A549 (cell line): ENCODE measurements around the gene RNF141. TPM values are rescaled to one million over a fixed set of nuclear protein-coding genes. Genes with fewer than 3 reads are reported as not detected.

Experiments used
- BHLHE40 ChIP-seq: IDR thresholded peaks from 2 replicates; pipeline ENCODE4 v1.6.1; 2012; ENCODE audit warnings: low read depth, low read length, inconsistent platforms
- CEBPB ChIP-seq, 2 experiments: fragments of >200 bp in 1 of 2; sonication (Bioruptor Twin) in 1 of 2; formaldehyde crosslinking in 1 of 2; IDR thresholded peaks; 2 replicates each; pipeline ENCODE4 v1.6.1; 2012 to 2016
- CTCF ChIP-seq: fragments of >200 bp; sonication (Bioruptor Twin); formaldehyde crosslinking; IDR thresholded peaks from 3 replicates; pipeline ENCODE4 v1.5.1; 2016
- E2F6 ChIP-seq: IDR thresholded peaks from 2 replicates; pipeline ENCODE4 v1.6.1; 2012; ENCODE audit warnings: low read depth, borderline replicate concordance
- EHMT2 ChIP-seq: fragments of 200-600 bp; sonication (generic); IDR thresholded peaks from 2 replicates; pipeline ENCODE4 v1.6.1; 2016; ENCODE audit warnings: antibody characterized with exemption, low read depth, mild to moderate bottlenecking, moderate library complexity
- ELK1 ChIP-seq: fragments of 150-350 bp; IDR thresholded peaks from 2 replicates; pipeline ENCODE4 v1.6.1; 2014; ENCODE audit warnings: low read depth, mild to moderate bottlenecking, low read length
- EP300 ChIP-seq, 2 experiments: fragments of >200 bp; sonication (Bioruptor Twin); formaldehyde crosslinking; IDR thresholded peaks; 2 replicates in 1 of 2; 3 replicates in 1 of 2; pipeline ENCODE4 v1.6.1; 2016 to 2017
- FOSL2 ChIP-seq, 2 experiments: fragments of 450-650 bp in 1 of 2; fragments of >200 bp in 1 of 2; sonication (Bioruptor Twin) in 1 of 2; formaldehyde crosslinking; IDR thresholded peaks; 2 replicates each; pipeline versions ENCODE4 v1.5.0 to v1.6.1; 2016 to 2020; ENCODE audit warnings: mild to moderate bottlenecking in 1 of 2, moderate library complexity in 1 of 2
- FOXS1 ChIP-seq: fragments of 250-450 bp; sonication (Bioruptor Pico); IDR thresholded peaks from 2 replicates; pipeline ENCODE4 v1.5.0; 2020; ENCODE audit warnings: mild to moderate bottlenecking, moderate library complexity
- GATA3 ChIP-seq: IDR thresholded peaks from 2 replicates; pipeline ENCODE4 v1.6.1; 2012; ENCODE audit warnings: borderline replicate concordance
- HES2 ChIP-seq: fragments of >200 bp; sonication (Bioruptor Twin); formaldehyde crosslinking; IDR thresholded peaks from 2 replicates; pipeline ENCODE4 v1.6.1; 2016
- HEYL ChIP-seq: fragments of 250-450 bp; sonication (Bioruptor Pico); IDR thresholded peaks from 2 replicates; pipeline ENCODE4 v1.8.0; 2021; ENCODE audit warnings: mild to moderate bottlenecking, moderate library complexity
- HOXA7 ChIP-seq: fragments of 250-450 bp; sonication (Bioruptor Pico); IDR thresholded peaks from 2 replicates; pipeline ENCODE4 v1.5.0; 2020; ENCODE audit warnings: mild to moderate bottlenecking, moderate library complexity
- HOXB5 ChIP-seq: fragments of 250-450 bp; sonication (Bioruptor Pico); IDR thresholded peaks from 2 replicates; pipeline ENCODE4 v1.5.0; 2020; ENCODE audit warnings: mild to moderate bottlenecking, moderate library complexity
- JUN ChIP-seq, 2 experiments: fragments of >200 bp; sonication (Bioruptor Twin); formaldehyde crosslinking; IDR thresholded peaks; 2 replicates in 1 of 2; 3 replicates in 1 of 2; pipeline ENCODE4 v1.6.1; 2016 to 2017
- JUNB ChIP-seq: fragments of >200 bp; sonication (Bioruptor Twin); formaldehyde crosslinking; IDR thresholded peaks from 2 replicates; pipeline ENCODE4 v1.6.1; 2016
- KDM1A ChIP-seq: fragments of 200-600 bp; sonication (generic); IDR thresholded peaks from 2 replicates; pipeline ENCODE4 v1.6.1; 2016; ENCODE audit warnings: low read depth, mild to moderate bottlenecking
- KDM5A ChIP-seq: fragments of 200-600 bp; sonication (generic); IDR thresholded peaks from 2 replicates; pipeline ENCODE4 v1.6.1; 2016; ENCODE audit warnings: antibody characterized with exemption, mild to moderate bottlenecking
- MAFK ChIP-seq: fragments of 450-650 bp; IDR thresholded peaks from 2 replicates; pipeline ENCODE4 v1.6.1; 2014; ENCODE audit not compliant: partially characterized antibody
- MAZ ChIP-seq: fragments of 150-350 bp; IDR thresholded peaks from 2 replicates; pipeline ENCODE4 v1.6.1; 2014; ENCODE audit warnings: antibody characterized with exemption, low read depth, low read length, borderline replicate concordance
- MYC ChIP-seq: IDR thresholded peaks from 2 replicates; pipeline ENCODE4 v1.6.1; 2012; ENCODE audit warnings: mild to moderate bottlenecking, inconsistent platforms, low read length, improper control_type of control experiment, borderline replicate concordance
- NFE2L2 ChIP-seq: fragments of 150-350 bp; conservative IDR thresholded peaks from 2 replicates; pipeline ENCODE4 v1.6.1; 2014; ENCODE audit warnings: low read length
- NR3C1 ChIP-seq: fragments of >200 bp; sonication (Bioruptor Twin); formaldehyde crosslinking; IDR thresholded peaks from 3 replicates; pipeline ENCODE4 v1.6.1; 2017
- PBX3 ChIP-seq: IDR thresholded peaks from 2 replicates; pipeline ENCODE4 v1.6.1; 2012
- POLR2A ChIP-seq: IDR thresholded peaks from 2 replicates; pipeline ENCODE4 v1.6.1; 2012; ENCODE audit warnings: mild to moderate bottlenecking, low read length
- POLR2AphosphoS2 ChIP-seq: conservative IDR thresholded peaks from 2 replicates; pipeline ENCODE4 v1.6.1; 2012; ENCODE audit warnings: low read length, improper control_type of control experiment, inconsistent platforms
- RAD21 ChIP-seq, 2 experiments: fragments of >200 bp in 1 of 2; sonication (Bioruptor Twin) in 1 of 2; formaldehyde crosslinking in 1 of 2; IDR thresholded peaks in 1 of 2; conservative IDR thresholded peaks in 1 of 2; 2 replicates in 1 of 2; 3 replicates in 1 of 2; pipeline ENCODE4 v1.6.1; 2012 to 2018; ENCODE audit warnings: inconsistent platforms in 1 of 2
- RCOR1 ChIP-seq: fragments of 150-350 bp; IDR thresholded peaks from 2 replicates; pipeline ENCODE4 v1.6.1; 2014; ENCODE audit warnings: antibody characterized with exemption, low read length, low read depth
- SREBF2 ChIP-seq: fragments of 450-650 bp; IDR thresholded peaks from 2 replicates; pipeline ENCODE4 v1.6.1; 2014; ENCODE audit warnings: mild to moderate bottlenecking, moderate library complexity
- TFCP2L1 ChIP-seq: fragments of 250-450 bp; sonication (Bioruptor Pico); IDR thresholded peaks from 2 replicates; pipeline ENCODE4 v1.5.0; 2021; ENCODE audit warnings: mild to moderate bottlenecking
- TP53 ChIP-seq: fragments of 250-450 bp; sonication (Bioruptor Pico); IDR thresholded peaks from 2 replicates; pipeline ENCODE4 v1.5.0; 2021; ENCODE audit warnings: mild to moderate bottlenecking, moderate library complexity
- ZC3H11A ChIP-seq: fragments of 450-650 bp; IDR thresholded peaks from 2 replicates; pipeline ENCODE4 v1.6.1; 2014; ENCODE audit warnings: antibody characterized with exemption, mild to moderate bottlenecking
- ZFP36 ChIP-seq: fragments of 450-650 bp; IDR thresholded peaks from 2 replicates; pipeline ENCODE4 v1.6.1; 2014; ENCODE audit warnings: borderline replicate concordance; ENCODE audit not compliant: partially characterized antibody
- ZNF302 ChIP-seq: fragments of 250-450 bp; sonication (Bioruptor Pico); IDR thresholded peaks from 2 replicates; pipeline ENCODE4 v1.9.0; 2021; ENCODE audit warnings: inconsistent platforms, mild to moderate bottlenecking, moderate library complexity
- polyA plus RNA-seq, 4 experiments: library from polyadenylated mRNA; depleted of rRNA in 3 of 4; stranded (reverse); fragments of >200 nt; fragmentation: RNase III in 1 of 4; extraction: RNeasy Plus Mini Kit Qiagen cat#74134 plus additional on column Dnase treatment in 1 of 4; gene quantifications; 2 replicates in 3 of 4; 3 replicates in 1 of 4; pipeline ENCODE4 v1.2.3, GENCODE V29; 2011 to 2017
- TF ChIP-seq, protein P1 (sequence below): IDR thresholded peaks from 2 replicates; pipeline ENCODE4 v1.6.1; 2012
- TF ChIP-seq, protein P2 (sequence below): fragments of 450-650 bp; IDR thresholded peaks from 2 replicates; pipeline ENCODE4 v1.6.1; 2014; ENCODE audit warnings: antibody characterized with exemption

Gene RNF141
- polyA plus RNA-seq, 2 of the 4 experiments (the other 2 are of a cell fraction) = 16.8 to 33.3 TPM

- no peak for TF ChIP-seq POLR2AphosphoS2
- TF ChIP-seq FOSL2 (IDR thresholded peaks at IDR 0.05) = peak; percentile 78
- TF ChIP-seq FOSL2 (CRISPR knock-in tag; IDR thresholded peaks at IDR 0.05) = peak; percentile 92
- no peak; the same call in 1 of the 2 replicates for TF ChIP-seq PBX3
- TF ChIP-seq JUN (IDR thresholded peaks at IDR 0.05) = peak in 1 of 2 experiments; percentile 50; a peak in 2 of 5 replicates
- TF ChIP-seq NR3C1 = no peak
- no peak for TF ChIP-seq SREBF2
- TF ChIP-seq CEBPB (IDR thresholded peaks at IDR 0.05) = no peak
- peak; percentile 69; the same call in 1 of the 2 replicates for TF ChIP-seq GATA3
- TF ChIP-seq HEYL (CRISPR knock-in tag) = no peak
- TF ChIP-seq HOXA7 (CRISPR knock-in tag) = no peak
- TF ChIP-seq, protein P1, sequence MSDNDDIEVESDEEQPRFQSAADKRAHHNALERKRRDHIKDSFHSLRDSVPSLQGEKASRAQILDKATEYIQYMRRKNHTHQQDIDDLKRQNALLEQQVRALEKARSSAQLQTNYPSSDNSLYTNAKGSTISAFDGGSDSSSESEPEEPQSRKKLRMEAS = peak; percentile 89
- TF ChIP-seq EP300 (IDR thresholded peaks at IDR 0.05) = peak; percentile 31 to 49; a peak in 1 of 5 replicates
- peak; percentile 100 for TF ChIP-seq MAFK
- 0 out of 2 replicates have a peak, but pooled peaks have one; percentile 25 for TF ChIP-seq ZNF302 (CRISPR knock-in tag)
- TF ChIP-seq ZFP36 = no peak
- TF ChIP-seq, protein P2, sequence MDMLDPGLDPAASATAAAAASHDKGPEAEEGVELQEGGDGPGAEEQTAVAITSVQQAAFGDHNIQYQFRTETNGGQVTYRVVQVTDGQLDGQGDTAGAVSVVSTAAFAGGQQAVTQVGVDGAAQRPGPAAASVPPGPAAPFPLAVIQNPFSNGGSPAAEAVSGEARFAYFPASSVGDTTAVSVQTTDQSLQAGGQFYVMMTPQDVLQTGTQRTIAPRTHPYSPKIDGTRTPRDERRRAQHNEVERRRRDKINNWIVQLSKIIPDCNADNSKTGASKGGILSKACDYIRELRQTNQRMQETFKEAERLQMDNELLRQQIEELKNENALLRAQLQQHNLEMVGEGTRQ = 0 out of 2 replicates have a peak, but pooled peaks have one; percentile 23
- TF ChIP-seq NFE2L2 = peak; percentile 100
- TF ChIP-seq JUNB = peak; percentile 90
- TF ChIP-seq TP53 = no peak; the same call in 1 of the 2 replicates
- no peak for TF ChIP-seq ELK1
- TF ChIP-seq E2F6 = no peak
- TF ChIP-seq POLR2A = no peak
- no peak for TF ChIP-seq TFCP2L1 (CRISPR knock-in tag)
- TF ChIP-seq ZC3H11A = no peak
- TF ChIP-seq KDM5A = no peak
- peak; percentile 58; the same call in 1 of the 2 replicates for TF ChIP-seq FOXS1 (CRISPR knock-in tag)
- TF ChIP-seq HOXB5 (CRISPR knock-in tag) = peak; percentile 67
- TF ChIP-seq HES2 = no peak
- no peak for TF ChIP-seq EHMT2
- no peak for TF ChIP-seq BHLHE40
- TF ChIP-seq RAD21 (conservative IDR thresholded peaks at IDR 0.05 in 1 of 2, IDR thresholded peaks at IDR 0.05 in 1 of 2) = 0 out of 5 replicates have a peak, but pooled peaks of 1 of the 2 experiments have one; percentile 20
- TF ChIP-seq KDM1A = no peak
- no peak for TF ChIP-seq CTCF
- no peak for TF ChIP-seq MAZ
- TF ChIP-seq MYC = no peak
- TF ChIP-seq RCOR1 = no peak
Measured at GRCh38 chr11:10490398-10491241, 50.4 kb downstream of the RNF141 start (continued).
